Inflammatory macrophage treated with lipopolysaccharide for 1 hour (primary cell): ENCODE data around the gene SYNM.

Experiments used
- DNase-seq, 2 donors: peaks; one replicate each; pipeline ENCODE4 v3.0.0-alpha.2; 2020 to 2022

Gene SYNM

GRCh38 chr15:99125061-99125891 lies 20.4 kb downstream of the SYNM start:
- DNase-seq, result no peak

- DNase-seq, result no peak
These were observed 21.3 kb downstream of the SYNM start for GRCh38 chr15:99126131-99126588.

- no peak for DNase-seq
These were observed 22.1 kb downstream of the SYNM start for GRCh38 chr15:99126930-99127329.

GRCh38 chr15:99127773-99128172 lies 22.9 kb downstream of the SYNM start:
- no peak for DNase-seq

- DNase-seq, result no peak
These were observed 23.5 kb downstream of the SYNM start for GRCh38 chr15:99128411-99128810.

- no peak for DNase-seq
These were observed 24.8 kb downstream of the SYNM start for GRCh38 chr15:99129644-99130043.

GRCh38 chr15:99130314-99130713 lies 25.4 kb downstream of the SYNM start:
- DNase-seq, result no peak

GRCh38 chr15:99130765-99131440 lies 26.0 kb downstream of the SYNM start:
- DNase-seq, result no peak

GRCh38 chr15:99131441-99132023 lies 26.7 kb downstream of the SYNM start:
- no peak for DNase-seq

GRCh38 chr15:99132122-99132521 lies 27.2 kb downstream of the SYNM start:
- DNase-seq, result no peak

- DNase-seq, result no peak
These were observed 27.9 kb downstream of the SYNM start for GRCh38 chr15:99132634-99133287.

- no peak for DNase-seq
These were observed 29.5 kb downstream of the SYNM start for GRCh38 chr15:99134317-99134821.

GRCh38 chr15:99135194-99135593 lies 30.3 kb downstream of the SYNM start:
- no peak for DNase-seq

- DNase-seq, result no peak
These were observed 32.2 kb downstream of the SYNM start for GRCh38 chr15:99137111-99137546.

- no peak for DNase-seq
These were observed 33.0 kb downstream of the SYNM start for GRCh38 chr15:99137877-99138276.

- no peak for DNase-seq
These were observed 33.7 kb downstream of the SYNM start for GRCh38 chr15:99138491-99138982.

GRCh38 chr15:99139276-99139675 lies 34.4 kb downstream of the SYNM start:
- DNase-seq, result no peak

GRCh38 chr15:99140590-99140989 lies 35.7 kb downstream of the SYNM start:
- DNase-seq, result no peak

GRCh38 chr15:99141943-99142342 lies 37.1 kb downstream of the SYNM start:
- no peak for DNase-seq

- DNase-seq, result no peak
These were observed 37.7 kb downstream of the SYNM start for GRCh38 chr15:99142562-99142961.

- DNase-seq, result no peak
These were observed 38.4 kb downstream of the SYNM start for GRCh38 chr15:99143242-99143641.

GRCh38 chr15:99143655-99144610 lies 39.1 kb downstream of the SYNM start:
- no peak for DNase-seq
